Activated CD8-positive, alpha-beta memory T cell treated with anti-CD3 and anti-CD28 coated beads, Interleukin-2, amount 50 U/mL, for 4 hours (primary cell): Measurements from ENCODE around the gene DHRS7B.
"Not testable (repeated sequence)": the region's sequence is repeated elsewhere in the genome, so short reads cannot be mapped to it uniquely, and the experiment has no call there.

Experiments
- DNase-seq: peaks from one replicate; pipeline ENCODE4 v3.0.0-alpha.2; 2020

The DHRS7B gene, protein sequence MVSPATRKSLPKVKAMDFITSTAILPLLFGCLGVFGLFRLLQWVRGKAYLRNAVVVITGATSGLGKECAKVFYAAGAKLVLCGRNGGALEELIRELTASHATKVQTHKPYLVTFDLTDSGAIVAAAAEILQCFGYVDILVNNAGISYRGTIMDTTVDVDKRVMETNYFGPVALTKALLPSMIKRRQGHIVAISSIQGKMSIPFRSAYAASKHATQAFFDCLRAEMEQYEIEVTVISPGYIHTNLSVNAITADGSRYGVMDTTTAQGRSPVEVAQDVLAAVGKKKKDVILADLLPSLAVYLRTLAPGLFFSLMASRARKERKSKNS

DNA sequence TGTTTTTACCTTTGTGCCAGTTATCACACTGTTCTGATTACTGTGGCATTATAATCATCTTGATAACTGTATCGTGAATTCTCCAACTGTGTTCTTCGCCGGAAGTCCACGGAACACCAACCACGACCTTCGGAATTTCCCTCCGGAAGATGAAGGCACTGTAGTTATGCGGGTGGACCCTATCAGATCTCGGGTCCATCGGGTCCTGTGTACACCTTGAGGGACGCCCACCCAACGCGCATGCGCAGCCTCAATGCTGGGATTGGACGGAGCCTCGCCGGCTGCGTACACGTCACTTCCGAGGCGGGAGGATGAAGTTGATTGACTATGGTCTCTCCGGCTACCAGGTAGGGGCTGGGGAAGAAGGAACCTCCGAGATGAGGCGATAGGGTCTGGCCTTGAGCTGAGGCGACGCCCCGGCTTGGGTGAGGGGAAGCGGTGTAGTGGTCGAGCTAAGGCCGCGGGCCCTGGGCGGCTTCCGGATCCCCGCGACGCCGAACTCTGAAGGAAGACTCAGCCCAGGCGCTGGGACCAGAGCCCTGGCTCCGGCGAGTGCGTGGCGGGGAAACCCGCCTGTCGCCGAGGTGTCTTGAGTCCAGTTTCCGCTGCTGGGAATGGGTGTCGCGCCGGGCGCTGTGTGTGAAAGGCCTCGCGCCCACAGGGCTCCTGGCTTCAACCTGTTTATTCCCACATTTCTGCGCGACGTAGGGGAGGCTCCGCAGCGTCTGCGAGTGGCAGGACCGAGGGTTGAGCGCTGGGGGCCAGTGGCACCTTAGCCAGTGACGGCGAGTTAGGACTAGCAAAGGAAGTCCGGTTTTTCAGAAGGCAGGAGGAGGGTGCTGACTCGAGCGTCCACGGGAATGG is at the start of gene DHRS7B:
Gene DHRS7B (plus strand): TSS at position 320 of the 864 bp plus-strand sequence. CDS start 8 bp downstream, at position 328.
- peak; percentile 97 for DNase-seq

GRCh38 chr17:21077281-21077680 is 49.5 kb upstream of the DHRS7B start:
- DNase-seq = no peak

DNA sequence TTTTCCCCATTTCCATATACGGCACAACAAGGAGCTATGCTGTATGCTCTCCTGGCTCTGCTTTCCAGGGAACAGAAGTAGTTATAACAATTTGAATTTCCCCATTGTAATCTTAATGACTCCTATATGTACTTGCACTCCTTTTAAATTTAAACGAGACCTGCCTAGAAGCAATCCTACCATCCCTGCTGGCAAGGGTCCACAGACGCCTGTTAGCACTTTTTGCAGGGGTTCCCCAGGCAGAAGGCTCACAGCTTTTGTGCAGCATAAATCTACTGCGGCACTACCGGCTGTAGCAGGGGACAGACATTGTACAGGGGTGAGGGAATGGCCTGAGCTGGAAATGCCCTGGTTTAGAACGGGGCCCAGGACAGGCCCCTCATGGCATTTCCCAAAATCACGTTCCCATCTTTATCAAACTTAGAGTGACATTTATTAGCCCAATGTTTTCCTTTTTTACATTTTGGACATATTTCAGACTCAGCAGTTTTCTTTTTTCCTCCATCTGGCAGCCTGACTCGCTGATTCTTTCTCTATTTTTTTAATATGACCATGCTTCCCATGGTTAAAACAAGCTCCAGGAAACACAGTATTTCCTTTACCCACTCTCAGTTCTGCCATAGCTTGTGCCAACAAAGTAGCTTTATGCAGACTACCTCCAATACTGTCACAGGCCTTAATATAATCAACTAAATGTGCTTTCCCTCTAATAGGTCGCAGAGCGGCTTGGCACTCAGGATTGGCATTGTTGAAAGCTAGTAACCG is 48.6 kb upstream of the DHRS7B start:
- no peak for DNase-seq

DNA sequence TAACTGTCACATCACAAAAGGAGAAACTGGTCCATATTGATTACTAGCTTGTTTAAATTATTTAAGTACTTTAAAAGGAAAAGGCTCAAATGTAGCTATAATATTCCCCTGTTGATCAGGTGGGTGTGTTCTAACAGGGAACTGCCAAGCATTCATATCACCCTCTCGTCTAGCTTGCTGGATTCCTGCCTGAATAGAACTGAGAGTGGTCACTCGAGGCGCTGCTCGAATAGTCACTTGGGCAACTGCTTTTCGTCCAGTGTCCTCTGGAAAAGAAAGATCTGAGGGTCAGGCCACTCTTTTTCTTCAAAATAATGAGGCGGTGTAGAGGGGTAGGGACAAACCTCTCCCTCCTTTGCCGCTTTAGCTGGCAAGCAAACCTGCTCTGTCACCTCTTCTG is 47.6 kb upstream of the DHRS7B start:
- DNase-seq = no peak

DNA sequence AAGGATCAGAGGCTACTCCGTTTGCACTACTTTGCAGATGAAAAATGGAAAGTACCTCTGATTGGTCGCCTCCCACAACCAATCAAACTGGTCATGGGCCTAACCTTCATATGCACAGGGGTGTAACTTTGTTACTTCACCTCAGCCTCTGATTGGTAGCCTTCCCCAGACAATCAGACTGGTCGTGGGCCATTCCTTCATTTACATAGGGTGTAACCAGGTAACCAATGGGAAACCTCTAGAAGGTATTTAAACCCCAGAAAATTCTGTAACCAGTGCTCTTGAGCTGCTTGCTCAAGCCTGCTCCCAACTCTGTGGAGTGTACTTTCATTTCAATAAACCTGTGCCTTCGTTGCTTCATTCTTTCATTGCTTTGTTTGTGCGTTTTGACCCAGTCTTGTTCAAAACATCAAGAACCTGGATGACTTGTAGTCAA is 44.7 kb upstream of the DHRS7B start:
- DNase-seq = no peak

- DNase-seq = not testable (repeated sequence)
These were observed 41.5 kb upstream of the DHRS7B start for GRCh38 chr17:21085280-21085679.

GRCh38 chr17:21085707-21086106 is 41.1 kb upstream of the DHRS7B start:
- no peak for DNase-seq

DNA sequence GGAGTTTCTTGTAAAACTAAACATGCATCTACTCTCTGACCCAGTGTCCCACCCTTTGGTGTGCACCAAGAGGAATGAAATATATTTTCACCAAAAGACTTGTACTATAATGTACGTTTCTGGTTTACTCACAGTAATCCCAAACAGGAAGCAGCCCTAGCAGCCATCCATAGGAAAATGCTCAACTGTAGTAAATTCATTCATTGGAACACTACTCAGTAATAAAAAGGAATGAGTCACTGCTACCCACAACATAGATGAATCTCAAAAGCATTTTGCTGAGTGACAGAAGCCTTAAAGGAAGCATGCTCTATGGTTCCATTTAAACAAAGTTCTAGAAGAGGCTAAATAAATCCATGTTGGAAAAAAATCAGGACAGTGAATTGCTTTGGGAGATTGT is 37.6 kb upstream of the DHRS7B start:
- no peak for DNase-seq

GRCh38 chr17:21089933-21090901 is 36.5 kb upstream of the DHRS7B start:
- no peak for DNase-seq

DNA sequence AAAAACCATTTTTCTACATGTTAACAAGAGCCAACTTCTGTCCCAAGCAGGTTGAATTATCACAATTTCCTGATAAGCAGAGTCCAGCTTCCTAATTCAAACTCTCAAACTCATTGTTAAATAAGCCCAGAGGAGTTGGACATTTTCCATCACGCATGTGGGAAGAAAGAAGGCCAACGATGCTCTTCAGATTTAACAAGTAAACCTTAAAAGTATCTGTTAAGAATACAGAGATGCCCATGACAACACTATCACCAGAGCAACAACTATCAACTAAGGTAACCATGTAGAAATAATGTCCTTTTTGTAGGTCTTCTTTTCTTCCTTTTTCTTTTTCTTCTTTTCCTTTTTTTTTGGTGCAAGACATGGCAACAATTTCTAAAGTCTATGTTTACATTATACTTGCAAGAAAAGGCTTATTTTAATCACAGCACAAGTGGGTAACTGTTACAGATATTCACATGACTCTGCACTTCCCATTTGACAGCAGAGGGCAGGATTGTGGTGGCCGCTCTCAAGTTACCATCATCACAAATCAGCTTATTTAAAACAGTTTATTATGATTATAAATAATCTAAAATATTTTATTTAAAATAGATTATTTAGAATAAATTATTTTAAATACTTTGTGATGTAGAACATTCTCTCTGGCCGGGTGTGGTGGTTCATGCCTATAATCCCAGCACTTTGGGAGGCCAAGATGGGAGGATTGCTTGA is 35.7 kb upstream of the DHRS7B start:
- DNase-seq = no peak

GRCh38 chr17:21094298-21094704 is 32.5 kb upstream of the DHRS7B start:
- DNase-seq = no peak

- DNase-seq = no peak
These were observed 31.0 kb upstream of the DHRS7B start for GRCh38 chr17:21095735-21096134.

DNA sequence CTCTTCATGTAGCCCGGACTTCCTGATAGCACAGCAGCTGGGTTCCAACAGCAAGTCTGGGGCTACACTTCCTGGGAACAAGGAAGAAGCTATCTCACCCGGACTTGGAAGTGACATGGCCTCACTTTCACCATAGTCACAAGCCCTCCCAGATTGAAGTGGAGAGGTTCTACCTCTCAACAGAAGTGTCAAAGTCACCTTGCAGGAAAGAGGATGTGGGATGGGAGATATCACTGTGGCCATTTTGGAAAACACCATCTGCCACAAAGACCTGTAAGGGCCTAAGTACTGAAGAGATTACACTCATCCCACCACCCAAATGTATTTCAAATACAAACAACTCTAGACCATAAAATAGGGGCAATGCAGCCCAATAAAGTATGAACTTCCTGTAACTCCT is 29.9 kb upstream of the DHRS7B start:
- DNase-seq = no peak

- DNase-seq = peak; percentile 50
These were observed 27.7 kb upstream of the DHRS7B start for GRCh38 chr17:21098934-21099689.

DNA sequence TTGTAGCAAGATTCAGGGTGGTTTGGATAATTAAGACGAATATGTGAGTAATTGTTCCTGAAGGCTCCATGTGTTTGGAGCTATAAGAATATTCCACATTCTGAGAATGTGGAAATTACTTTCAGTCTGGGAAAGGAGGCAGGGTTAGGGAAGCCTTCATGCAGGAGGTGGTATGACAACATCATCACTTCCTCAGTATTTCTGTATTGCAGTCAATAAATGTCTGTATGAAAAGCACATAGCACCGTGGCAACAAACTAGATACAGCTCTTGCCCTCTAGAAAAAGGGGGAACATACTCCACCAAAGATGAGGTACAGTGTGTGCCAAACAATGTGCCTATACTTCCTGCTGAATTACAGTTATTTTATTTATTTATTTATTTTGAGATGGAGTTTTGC is 26.1 kb upstream of the DHRS7B start:
- DNase-seq = no peak

DNA sequence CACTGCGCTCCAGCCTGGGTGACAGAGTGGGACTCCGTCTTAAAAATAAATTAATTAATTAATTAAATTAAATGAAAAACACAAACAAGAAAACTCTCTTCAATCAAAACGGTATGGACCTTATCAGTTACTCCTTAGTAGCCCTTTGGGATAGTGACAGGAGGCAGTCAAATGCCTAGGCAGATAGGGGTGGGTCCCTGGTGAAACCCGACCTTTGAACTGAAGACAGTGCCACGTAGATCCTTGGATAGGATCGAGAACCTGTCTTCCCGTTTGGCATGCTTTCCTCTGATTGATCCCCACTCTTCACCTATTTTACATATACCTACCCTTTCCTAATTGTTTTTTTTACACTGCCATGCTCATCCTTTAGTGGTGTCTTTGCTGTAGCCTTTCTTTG is 22.2 kb upstream of the DHRS7B start:
- no peak for DNase-seq

- DNase-seq = no peak
These were observed 21.5 kb upstream of the DHRS7B start for GRCh38 chr17:21105064-21105894.

- no peak for DNase-seq
These were observed 20.4 kb upstream of the DHRS7B start for GRCh38 chr17:21106316-21106715.

GRCh38 chr17:21107067-21107650 is 19.6 kb upstream of the DHRS7B start:
- DNase-seq = not testable (repeated sequence)
